Measurements from ENCODE around the gene CCDC3.

- TF ChIP-seq, protein P1, sequence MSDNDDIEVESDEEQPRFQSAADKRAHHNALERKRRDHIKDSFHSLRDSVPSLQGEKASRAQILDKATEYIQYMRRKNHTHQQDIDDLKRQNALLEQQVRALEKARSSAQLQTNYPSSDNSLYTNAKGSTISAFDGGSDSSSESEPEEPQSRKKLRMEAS (IDR thresholded peaks at IDR 0.05): no peak
- no peak for TF ChIP-seq GABPA (IDR thresholded peaks at IDR 0.05 in 1 of 2, conservative IDR thresholded peaks at IDR 0.05 in 1 of 2)
- no peak for TF ChIP-seq SP1 (IDR thresholded peaks at IDR 0.05)
- TF ChIP-seq FOXA2 (IDR thresholded peaks at IDR 0.05): no peak
- no peak for TF ChIP-seq CTCF (IDR thresholded peaks at IDR 0.05; ENCODE audit: low read depth, low read length, missing input control)
- TF ChIP-seq JUND (IDR thresholded peaks at IDR 0.05): no peak
- TF ChIP-seq TAF1 (conservative IDR thresholded peaks at IDR 0.05): no peak
- TF ChIP-seq, protein P2, sequence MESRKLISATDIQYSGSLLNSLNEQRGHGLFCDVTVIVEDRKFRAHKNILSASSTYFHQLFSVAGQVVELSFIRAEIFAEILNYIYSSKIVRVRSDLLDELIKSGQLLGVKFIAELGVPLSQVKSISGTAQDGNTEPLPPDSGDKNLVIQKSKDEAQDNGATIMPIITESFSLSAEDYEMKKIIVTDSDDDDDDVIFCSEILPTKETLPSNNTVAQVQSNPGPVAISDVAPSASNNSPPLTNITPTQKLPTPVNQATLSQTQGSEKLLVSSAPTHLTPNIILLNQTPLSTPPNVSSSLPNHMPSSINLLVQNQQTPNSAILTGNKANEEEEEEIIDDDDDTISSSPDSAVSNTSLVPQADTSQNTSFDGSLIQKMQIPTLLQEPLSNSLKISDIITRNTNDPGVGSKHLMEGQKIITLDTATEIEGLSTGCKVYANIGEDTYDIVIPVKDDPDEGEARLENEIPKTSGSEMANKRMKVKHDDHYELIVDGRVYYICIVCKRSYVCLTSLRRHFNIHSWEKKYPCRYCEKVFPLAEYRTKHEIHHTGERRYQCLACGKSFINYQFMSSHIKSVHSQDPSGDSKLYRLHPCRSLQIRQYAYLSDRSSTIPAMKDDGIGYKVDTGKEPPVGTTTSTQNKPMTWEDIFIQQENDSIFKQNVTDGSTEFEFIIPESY (IDR thresholded peaks at IDR 0.05): no peak
- TF ChIP-seq, protein P3, sequence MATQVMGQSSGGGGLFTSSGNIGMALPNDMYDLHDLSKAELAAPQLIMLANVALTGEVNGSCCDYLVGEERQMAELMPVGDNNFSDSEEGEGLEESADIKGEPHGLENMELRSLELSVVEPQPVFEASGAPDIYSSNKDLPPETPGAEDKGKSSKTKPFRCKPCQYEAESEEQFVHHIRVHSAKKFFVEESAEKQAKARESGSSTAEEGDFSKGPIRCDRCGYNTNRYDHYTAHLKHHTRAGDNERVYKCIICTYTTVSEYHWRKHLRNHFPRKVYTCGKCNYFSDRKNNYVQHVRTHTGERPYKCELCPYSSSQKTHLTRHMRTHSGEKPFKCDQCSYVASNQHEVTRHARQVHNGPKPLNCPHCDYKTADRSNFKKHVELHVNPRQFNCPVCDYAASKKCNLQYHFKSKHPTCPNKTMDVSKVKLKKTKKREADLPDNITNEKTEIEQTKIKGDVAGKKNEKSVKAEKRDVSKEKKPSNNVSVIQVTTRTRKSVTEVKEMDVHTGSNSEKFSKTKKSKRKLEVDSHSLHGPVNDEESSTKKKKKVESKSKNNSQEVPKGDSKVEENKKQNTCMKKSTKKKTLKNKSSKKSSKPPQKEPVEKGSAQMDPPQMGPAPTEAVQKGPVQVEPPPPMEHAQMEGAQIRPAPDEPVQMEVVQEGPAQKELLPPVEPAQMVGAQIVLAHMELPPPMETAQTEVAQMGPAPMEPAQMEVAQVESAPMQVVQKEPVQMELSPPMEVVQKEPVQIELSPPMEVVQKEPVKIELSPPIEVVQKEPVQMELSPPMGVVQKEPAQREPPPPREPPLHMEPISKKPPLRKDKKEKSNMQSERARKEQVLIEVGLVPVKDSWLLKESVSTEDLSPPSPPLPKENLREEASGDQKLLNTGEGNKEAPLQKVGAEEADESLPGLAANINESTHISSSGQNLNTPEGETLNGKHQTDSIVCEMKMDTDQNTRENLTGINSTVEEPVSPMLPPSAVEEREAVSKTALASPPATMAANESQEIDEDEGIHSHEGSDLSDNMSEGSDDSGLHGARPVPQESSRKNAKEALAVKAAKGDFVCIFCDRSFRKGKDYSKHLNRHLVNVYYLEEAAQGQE (IDR thresholded peaks at IDR 0.05): no peak
- TF ChIP-seq RXRA (IDR thresholded peaks at IDR 0.05): no peak
- no peak for TF ChIP-seq HNF4G (IDR thresholded peaks at IDR 0.05)
Observed at GRCh38 chr10:12905067-12905466, 96.4 kb downstream of the CCDC3 start.

Measured in liver (tissue), 3 donors.